HCT116 (cell line): ENCODE results near the gene TACR2. TPM values are rescaled to one million over a fixed set of nuclear protein-coding genes. Genes with fewer than 3 reads are reported as not detected.
A peak's percentile ranks its signal among the peaks of the same experiment; 100 is the strongest.

Source experiments
- ATAC-seq: fragments of 200-7000 bp; cut with Tn5 transposase; 2 replicates; pipeline ENCODE4 v1.9.1; 2020; ENCODE audit warnings: mild to moderate bottlenecking, moderate library complexity
- BruUV-seq: library from RNA; stranded (reverse); fragments of 400-500 nt; replicated peaks from 2 replicates; lab custom pipeline; 2021; lab: Mats Ljungman, UMichigan
- CTCF ChIA-PET: fragments of 300-600 bp; sonication (Branson Sonifier 250); formaldehyde crosslinking; loops from one replicate; lab custom pipeline; 2021; ENCODE audit warnings: antibody characterized with exemption; lab: Charles Lee
- POLR2A ChIA-PET: fragments of 300-600, 350-600 bp; sonication (Branson Sonifier 250); formaldehyde crosslinking; loops from one replicate; lab custom pipeline; 2021; ENCODE audit warnings: antibody characterized with exemption; lab: Charles Lee
- RAD21 ChIA-PET, 2 experiments: fragments of 300-600 bp; sonication (Branson Sonifier 250); formaldehyde crosslinking; loops; one replicate each; lab custom pipeline; 2023; ENCODE audit warnings: low total read pairs in 2 of 2; ENCODE audit not compliant: uncharacterized antibody in 2 of 2, unreplicated experiment in 2 of 2, low non-redundant PET in 1 of 2; lab: Charles Lee
- DNase-seq: peaks from one replicate; pipeline ENCODE4 v3.0.0-alpha.2; 2010; ENCODE audit warnings: low read depth, low spot score
- H2AFZ ChIP-seq: fragments of 200-600 bp; shearing (Covaris generic), sonication (generic); 2 replicates; pipeline ENCODE4 v1.6.1; 2017; ENCODE audit warnings: low read depth, mixed run types, mixed read lengths, antibody characterized with exemption, low read length; ENCODE audit not compliant: poor library complexity, severe bottlenecking
- H3K27ac ChIP-seq: 2 replicates; pipeline ENCODE4 v1.5.1; 2012; ENCODE audit warnings: low read depth, low read length
- H3K27me3 ChIP-seq: fragments of 200-600 bp; sonication (generic); 2 replicates; pipeline ENCODE4 v1.6.1; 2016; ENCODE audit warnings: mixed run types, low read length, mixed read lengths; ENCODE audit not compliant: insufficient read depth
- H3K36me3 ChIP-seq, 2 experiments: fragments of 200-500 bp in 1 of 2; fragments of 200-600 bp in 1 of 2; sonication (Bioruptor generic) in 1 of 2; sonication (generic) in 1 of 2; 2 replicates each; pipeline versions ENCODE4 v1.5.1 to v1.6.1; 2014 to 2016; ENCODE audit warnings: low read length in 2 of 2, inconsistent platforms in 1 of 2, mixed read lengths in 1 of 2, mixed run types in 1 of 2; ENCODE audit not compliant: insufficient read depth in 2 of 2, control insufficient read depth in 1 of 2
- H3K4me1 ChIP-seq, 2 experiments: fragments of 200-600 bp in 1 of 2; sonication (generic) in 1 of 2; 2 replicates each; pipeline versions ENCODE4 v1.5.1 to v1.6.1; 2012 to 2017; ENCODE audit warnings: low read length in 2 of 2, inconsistent platforms in 1 of 2, mild to moderate bottlenecking in 1 of 2, mixed read lengths in 1 of 2, mixed run types in 1 of 2, moderate library complexity in 1 of 2; ENCODE audit not compliant: insufficient read depth in 2 of 2, control insufficient read depth in 1 of 2
- H3K4me2 ChIP-seq: fragments of 200-600 bp; sonication (generic); 2 replicates; pipeline ENCODE4 v1.6.1; 2017; ENCODE audit warnings: mixed run types, low read length, mixed read lengths
- H3K4me3 ChIP-seq, 2 experiments: fragments of 200-600 bp in 1 of 2; sonication (generic) in 1 of 2; replicated peaks in 1 of 2; 2 replicates each; pipeline ENCODE4 v1.5.1; 2011 to 2016; ENCODE audit warnings: low read length in 2 of 2, control low read depth in 1 of 2, low read depth in 1 of 2, mild to moderate bottlenecking in 1 of 2, mixed read lengths in 1 of 2, mixed run types in 1 of 2
- H3K79me2 ChIP-seq: fragments of 200-600 bp; sonication (generic); 2 replicates; pipeline ENCODE4 v1.6.1; 2017; ENCODE audit warnings: mild to moderate bottlenecking, mixed run types, low read length, moderate library complexity, mixed read lengths; ENCODE audit not compliant: insufficient read depth
- H3K9ac ChIP-seq: fragments of 200-600 bp; sonication (generic); 2 replicates; pipeline ENCODE4 v1.6.1; 2016; ENCODE audit warnings: low read length, mixed read lengths
- H3K9me2 ChIP-seq: fragments of 200-600 bp; sonication (generic), shearing (Covaris generic); 2 replicates; pipeline ENCODE4 v1.6.1; 2017; ENCODE audit warnings: mixed run types, mild to moderate bottlenecking, moderate library complexity; ENCODE audit not compliant: insufficient read depth
- H3K9me3 ChIP-seq, 2 experiments: fragments of 200-500 bp in 1 of 2; fragments of 200-600 bp in 1 of 2; sonication (Bioruptor generic) in 1 of 2; sonication (generic) in 1 of 2; 2 replicates each; pipeline ENCODE4 v1.6.1; 2014 to 2017; ENCODE audit warnings: low read length in 2 of 2, mixed read lengths in 2 of 2, inconsistent platforms in 1 of 2, low read depth in 1 of 2, mild to moderate bottlenecking in 1 of 2, mixed run types in 1 of 2, moderate library complexity in 1 of 2; ENCODE audit not compliant: control insufficient read depth in 1 of 2, insufficient read depth in 1 of 2
- H4K20me1 ChIP-seq: fragments of 200-600 bp; sonication (generic), shearing (Covaris generic); 2 replicates; pipeline ENCODE4 v1.6.1; 2017; ENCODE audit warnings: mixed run types, mild to moderate bottlenecking, moderate library complexity; ENCODE audit not compliant: insufficient read depth
- CBX3 ChIP-seq: IDR thresholded peaks from 2 replicates; pipeline ENCODE4 v1.6.1; 2012; ENCODE audit warnings: low read depth
- CEBPB ChIP-seq: IDR thresholded peaks from 2 replicates; pipeline ENCODE4 v1.6.1; 2012; ENCODE audit warnings: low read depth
- ELF1 ChIP-seq: IDR thresholded peaks from 2 replicates; pipeline ENCODE4 v1.6.1; 2012; ENCODE audit warnings: low read depth, borderline replicate concordance
- EZH2 ChIP-seq: fragments of 200-600 bp; sonication (generic); IDR thresholded peaks from 2 replicates; pipeline ENCODE4 v1.6.1; 2017; ENCODE audit warnings: antibody characterized with exemption, mixed run types
- FOSL1 ChIP-seq: IDR thresholded peaks from 2 replicates; pipeline ENCODE4 v1.6.1; 2012; ENCODE audit warnings: low read depth
- POLR2A ChIP-seq: IDR thresholded peaks from 2 replicates; pipeline ENCODE4 v1.7.0; 2011; ENCODE audit warnings: borderline replicate concordance; ENCODE audit not compliant: insufficient read depth, insufficient read length; ENCODE audit errors: extremely low read depth
- POLR2AphosphoS5 ChIP-seq: IDR thresholded peaks from 2 replicates; pipeline ENCODE4 v1.6.1; 2011; ENCODE audit warnings: mild to moderate bottlenecking, low read depth, low read length, moderate library complexity
- RAD21 ChIP-seq: IDR thresholded peaks from 2 replicates; pipeline ENCODE4 v1.6.1; 2012; ENCODE audit warnings: low read depth, mild to moderate bottlenecking
- SP1 ChIP-seq: IDR thresholded peaks from 2 replicates; pipeline ENCODE4 v1.6.1; 2012; ENCODE audit warnings: low read depth
- SRF ChIP-seq: IDR thresholded peaks from 2 replicates; pipeline ENCODE4 v1.6.1; 2012; ENCODE audit warnings: low read depth
- TCF7L2 ChIP-seq: IDR thresholded peaks from 2 replicates; pipeline ENCODE4 v1.7.0; 2011; ENCODE audit warnings: borderline replicate concordance, inconsistent platforms; ENCODE audit not compliant: insufficient read depth, insufficient read length; ENCODE audit errors: extremely low read depth
- ZFX ChIP-seq: fragments of 450-650 bp; IDR thresholded peaks from 2 replicates; pipeline ENCODE4 v1.6.1; 2017
- ZNF274 ChIP-seq: fragments of 200-500 bp; sonication (Bioruptor generic); IDR thresholded peaks from 2 replicates; pipeline ENCODE4 v1.6.1; 2014; ENCODE audit warnings: mild to moderate bottlenecking, low read depth, low read length, inconsistent platforms
- intact Hi-C: fragments of 100-400 bp; cut with micrococcal nuclease; formaldehyde crosslinking; loops from 2 replicates; pipeline ENCODE4 v1.10.0; 2022
- total RNA-seq: library from RNA; stranded (reverse); gene quantifications from one replicate; pipeline ENCODE4 v1.2.1, GENCODE V29; 2021; ENCODE audit not compliant: unreplicated experiment
- TF ChIP-seq, protein P1 (sequence below): IDR thresholded peaks from 2 replicates; pipeline ENCODE4 v1.6.1; 2012
- TF ChIP-seq, protein P2 (sequence below): IDR thresholded peaks from 2 replicates; pipeline ENCODE4 v1.6.1; 2012; ENCODE audit warnings: low read depth
- TF ChIP-seq, protein P3 (sequence below), 3 experiments: fragments of 200-600 bp in 1 of 3; sonication (generic) in 1 of 3; IDR thresholded peaks in 2 of 3; conservative IDR thresholded peaks in 1 of 3; 2 replicates each; pipeline ENCODE4 v1.5.1; 2012 to 2017; ENCODE audit warnings: low read depth in 2 of 3, low read length in 2 of 3, antibody characterized with exemption in 1 of 3, borderline replicate concordance in 1 of 3, control low read depth in 1 of 3, mild to moderate bottlenecking in 1 of 3, mixed read lengths in 1 of 3, mixed run types in 1 of 3, moderate library complexity in 1 of 3; ENCODE audit not compliant: insufficient read depth in 1 of 3

The TACR2 gene
- total RNA-seq, 1 experiment from 2014 or later, result not detected

DNA sequence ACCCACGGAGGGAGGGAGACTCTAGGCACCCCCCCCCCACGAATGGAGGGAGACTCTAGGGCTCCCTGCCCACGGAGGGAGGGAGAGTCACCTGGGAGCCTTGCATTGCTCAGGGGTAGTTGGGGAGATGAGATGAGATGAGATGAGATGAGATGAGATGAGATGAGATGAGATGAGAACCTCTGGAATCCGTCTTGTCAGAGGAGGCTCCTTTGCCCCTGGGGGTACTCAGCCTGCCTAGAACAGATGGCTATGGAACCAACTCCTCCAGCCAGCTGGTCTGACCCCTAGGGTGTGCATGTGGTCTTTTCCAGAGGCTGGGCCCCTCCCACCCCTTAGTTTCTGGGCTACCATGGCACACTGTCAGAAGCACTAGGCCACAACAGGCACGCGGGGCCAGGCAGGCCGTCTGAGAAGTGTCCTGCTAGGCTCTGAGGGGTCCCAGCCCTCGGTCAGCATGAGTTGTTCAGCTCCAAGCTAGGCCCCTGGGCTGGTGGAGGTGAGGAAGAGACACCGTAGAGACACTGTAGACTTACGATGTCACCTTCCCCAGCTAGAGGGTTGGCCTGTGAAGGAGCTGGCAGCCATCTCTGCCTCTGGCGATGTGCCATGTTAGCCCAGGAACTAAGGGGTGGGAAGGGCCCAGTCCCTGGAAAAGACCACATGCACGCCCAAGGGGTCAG is 43.3 kb upstream of the TACR2 start:
- no peak for ATAC-seq
- Histone ChIP-seq H3K4me1 (peaks cover 46 to 67% of the 10 kb centered on the region in 2 experiments), H3K4me3 (no peak overlapping the region), H3K27ac (peak overlapping the region; percentile 69; the same call in 1 of the 2 replicates), H3K27me3 (no peaks in the 10 kb centered on the region), H3K9ac (no peak overlapping the region), H3K9me2 (no peaks in the 10 kb centered on the region), H4K20me1 (no peaks in the 10 kb centered on the region), H3K4me2 (no peak overlapping the region), H3K9me3 (no peaks in the 10 kb centered on the region), H3K79me2 (no peaks in the 10 kb centered on the region; the same call in 1 of the 2 replicates), H3K36me3 (0 out of 4 replicates have a peak, but pooled peaks cover 0 to 3% of the 10 kb centered on the region in 2 experiments), H2AFZ (no peak overlapping the region)
- intact Hi-C loops, result loop anchor here (10.0 kb wide), 1 partner anchor 45 kb away; no protein-coding TSS in a partner anchor
- no peak for DNase-seq
- TF ChIP-seq, protein P1, sequence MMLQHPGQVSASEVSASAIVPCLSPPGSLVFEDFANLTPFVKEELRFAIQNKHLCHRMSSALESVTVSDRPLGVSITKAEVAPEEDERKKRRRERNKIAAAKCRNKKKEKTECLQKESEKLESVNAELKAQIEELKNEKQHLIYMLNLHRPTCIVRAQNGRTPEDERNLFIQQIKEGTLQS, result no peak
- TF ChIP-seq ZNF274 (no peak), ZFX (no peak), CEBPB (no peak), SP1 (no peak), ELF1 (no peak), POLR2AphosphoS5 (no peak), POLR2A (no peak), RAD21 (no peak), SRF (no peak), EZH2 (no peak), FOSL1 (no peak), TCF7L2 (no peak), CBX3 (no peak)
- TF ChIP-seq, protein P2, sequence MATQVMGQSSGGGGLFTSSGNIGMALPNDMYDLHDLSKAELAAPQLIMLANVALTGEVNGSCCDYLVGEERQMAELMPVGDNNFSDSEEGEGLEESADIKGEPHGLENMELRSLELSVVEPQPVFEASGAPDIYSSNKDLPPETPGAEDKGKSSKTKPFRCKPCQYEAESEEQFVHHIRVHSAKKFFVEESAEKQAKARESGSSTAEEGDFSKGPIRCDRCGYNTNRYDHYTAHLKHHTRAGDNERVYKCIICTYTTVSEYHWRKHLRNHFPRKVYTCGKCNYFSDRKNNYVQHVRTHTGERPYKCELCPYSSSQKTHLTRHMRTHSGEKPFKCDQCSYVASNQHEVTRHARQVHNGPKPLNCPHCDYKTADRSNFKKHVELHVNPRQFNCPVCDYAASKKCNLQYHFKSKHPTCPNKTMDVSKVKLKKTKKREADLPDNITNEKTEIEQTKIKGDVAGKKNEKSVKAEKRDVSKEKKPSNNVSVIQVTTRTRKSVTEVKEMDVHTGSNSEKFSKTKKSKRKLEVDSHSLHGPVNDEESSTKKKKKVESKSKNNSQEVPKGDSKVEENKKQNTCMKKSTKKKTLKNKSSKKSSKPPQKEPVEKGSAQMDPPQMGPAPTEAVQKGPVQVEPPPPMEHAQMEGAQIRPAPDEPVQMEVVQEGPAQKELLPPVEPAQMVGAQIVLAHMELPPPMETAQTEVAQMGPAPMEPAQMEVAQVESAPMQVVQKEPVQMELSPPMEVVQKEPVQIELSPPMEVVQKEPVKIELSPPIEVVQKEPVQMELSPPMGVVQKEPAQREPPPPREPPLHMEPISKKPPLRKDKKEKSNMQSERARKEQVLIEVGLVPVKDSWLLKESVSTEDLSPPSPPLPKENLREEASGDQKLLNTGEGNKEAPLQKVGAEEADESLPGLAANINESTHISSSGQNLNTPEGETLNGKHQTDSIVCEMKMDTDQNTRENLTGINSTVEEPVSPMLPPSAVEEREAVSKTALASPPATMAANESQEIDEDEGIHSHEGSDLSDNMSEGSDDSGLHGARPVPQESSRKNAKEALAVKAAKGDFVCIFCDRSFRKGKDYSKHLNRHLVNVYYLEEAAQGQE, result no peak
- TF ChIP-seq, protein P3, sequence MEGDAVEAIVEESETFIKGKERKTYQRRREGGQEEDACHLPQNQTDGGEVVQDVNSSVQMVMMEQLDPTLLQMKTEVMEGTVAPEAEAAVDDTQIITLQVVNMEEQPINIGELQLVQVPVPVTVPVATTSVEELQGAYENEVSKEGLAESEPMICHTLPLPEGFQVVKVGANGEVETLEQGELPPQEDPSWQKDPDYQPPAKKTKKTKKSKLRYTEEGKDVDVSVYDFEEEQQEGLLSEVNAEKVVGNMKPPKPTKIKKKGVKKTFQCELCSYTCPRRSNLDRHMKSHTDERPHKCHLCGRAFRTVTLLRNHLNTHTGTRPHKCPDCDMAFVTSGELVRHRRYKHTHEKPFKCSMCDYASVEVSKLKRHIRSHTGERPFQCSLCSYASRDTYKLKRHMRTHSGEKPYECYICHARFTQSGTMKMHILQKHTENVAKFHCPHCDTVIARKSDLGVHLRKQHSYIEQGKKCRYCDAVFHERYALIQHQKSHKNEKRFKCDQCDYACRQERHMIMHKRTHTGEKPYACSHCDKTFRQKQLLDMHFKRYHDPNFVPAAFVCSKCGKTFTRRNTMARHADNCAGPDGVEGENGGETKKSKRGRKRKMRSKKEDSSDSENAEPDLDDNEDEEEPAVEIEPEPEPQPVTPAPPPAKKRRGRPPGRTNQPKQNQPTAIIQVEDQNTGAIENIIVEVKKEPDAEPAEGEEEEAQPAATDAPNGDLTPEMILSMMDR (IDR thresholded peaks at IDR 0.05 in 2 of 3, conservative IDR thresholded peaks at IDR 0.05 in 1 of 3; ENCODE audit: borderline replicate concordance in 1 of 3, insufficient read depth in 1 of 3, low read depth in 2 of 3, low read length in 2 of 3), result no peak
- POLR2A ChIA-PET, result no interaction called here
- RAD21 ChIA-PET, result no interaction called here
- CTCF ChIA-PET, result interaction anchor here (0.7 kb wide), 1 partner anchor 13 kb away, joined by 3 read pairs; no protein-coding TSS in a partner anchor
- no TSS peak for BruUV-seq
